HG03342 (cell line): Measurements from ENCODE around the gene ATRN.
"Not testable (repeated sequence)": the region's sequence is repeated elsewhere in the genome, so short reads cannot be mapped to it uniquely, and the experiment has no call there.

ENCODE experiments used
- ATAC-seq: cut with Tn5 transposase; IDR thresholded peaks from one replicate; pipeline ENCODE4 v1.9.1; 2021; ENCODE audit warnings: mild to moderate bottlenecking, moderate library complexity; ENCODE audit not compliant: unreplicated experiment

ATRN gene

DNA sequence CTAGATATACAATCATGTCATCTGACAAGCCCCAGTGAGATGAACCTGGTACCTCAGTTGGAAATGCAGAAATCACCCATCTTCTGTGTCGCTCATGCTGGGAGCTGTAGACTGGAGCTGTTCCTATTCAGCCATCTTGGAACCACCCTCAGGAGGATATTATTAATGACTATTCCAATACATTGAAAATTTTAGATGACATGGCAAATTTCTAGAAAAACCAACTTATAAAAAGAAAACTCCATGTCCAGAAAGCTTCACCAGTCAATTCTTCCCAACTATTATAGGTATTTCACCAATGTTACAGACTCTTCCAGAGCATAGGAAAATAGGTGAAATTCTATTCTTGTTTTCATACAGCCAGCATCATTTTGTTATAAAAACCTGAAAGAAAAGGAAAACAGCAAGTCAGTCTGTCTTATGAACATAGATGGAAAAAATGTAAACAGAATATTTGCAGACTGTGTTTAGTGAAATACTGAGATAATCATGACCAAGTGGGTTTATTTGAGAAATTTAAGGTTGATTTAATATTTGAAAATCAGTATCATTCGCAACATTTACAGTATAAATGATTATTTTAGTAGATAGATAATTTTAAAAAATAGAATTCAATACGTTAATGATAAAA, 43.3 kb downstream of the ATRN start:
- ATAC-seq: no peak

DNA sequence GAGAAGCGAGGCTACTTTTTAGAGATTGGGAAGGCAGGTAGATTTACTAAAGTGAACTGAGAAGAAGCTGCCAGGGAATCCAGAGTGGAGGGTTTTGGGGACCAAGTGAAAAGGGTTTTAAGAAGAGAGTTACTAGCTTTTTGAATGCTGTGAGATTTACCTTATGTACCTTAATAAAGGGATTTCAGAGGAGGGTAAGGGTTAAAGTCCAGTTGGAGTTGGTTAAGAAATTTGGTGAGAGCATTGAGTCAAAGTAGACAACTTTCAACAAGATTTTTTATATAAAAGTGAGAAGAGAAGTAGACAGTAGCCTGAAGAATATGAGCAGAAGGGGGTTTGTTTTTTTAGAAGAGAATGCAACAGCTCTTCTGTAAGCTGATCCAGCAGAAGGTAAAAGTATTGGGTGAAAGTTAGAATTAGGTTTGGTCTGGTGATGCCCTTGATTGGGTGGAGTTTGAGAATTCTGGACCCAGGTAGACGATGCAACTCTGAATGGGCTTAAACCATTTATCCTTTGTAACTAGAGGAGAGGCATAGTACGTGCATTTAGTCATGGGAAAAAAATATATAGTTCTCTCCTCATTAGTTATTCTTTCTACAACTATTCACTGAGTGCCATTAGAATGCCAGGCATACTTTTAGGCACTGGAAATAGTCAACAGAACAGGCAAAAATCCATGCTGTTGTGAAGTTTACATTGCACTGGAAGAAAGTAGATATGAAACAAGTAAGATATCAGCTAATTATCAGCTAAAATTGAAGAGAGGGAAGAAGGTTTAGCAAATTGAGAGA, 44.8 kb downstream of the ATRN start:
- no peak for ATAC-seq

DNA sequence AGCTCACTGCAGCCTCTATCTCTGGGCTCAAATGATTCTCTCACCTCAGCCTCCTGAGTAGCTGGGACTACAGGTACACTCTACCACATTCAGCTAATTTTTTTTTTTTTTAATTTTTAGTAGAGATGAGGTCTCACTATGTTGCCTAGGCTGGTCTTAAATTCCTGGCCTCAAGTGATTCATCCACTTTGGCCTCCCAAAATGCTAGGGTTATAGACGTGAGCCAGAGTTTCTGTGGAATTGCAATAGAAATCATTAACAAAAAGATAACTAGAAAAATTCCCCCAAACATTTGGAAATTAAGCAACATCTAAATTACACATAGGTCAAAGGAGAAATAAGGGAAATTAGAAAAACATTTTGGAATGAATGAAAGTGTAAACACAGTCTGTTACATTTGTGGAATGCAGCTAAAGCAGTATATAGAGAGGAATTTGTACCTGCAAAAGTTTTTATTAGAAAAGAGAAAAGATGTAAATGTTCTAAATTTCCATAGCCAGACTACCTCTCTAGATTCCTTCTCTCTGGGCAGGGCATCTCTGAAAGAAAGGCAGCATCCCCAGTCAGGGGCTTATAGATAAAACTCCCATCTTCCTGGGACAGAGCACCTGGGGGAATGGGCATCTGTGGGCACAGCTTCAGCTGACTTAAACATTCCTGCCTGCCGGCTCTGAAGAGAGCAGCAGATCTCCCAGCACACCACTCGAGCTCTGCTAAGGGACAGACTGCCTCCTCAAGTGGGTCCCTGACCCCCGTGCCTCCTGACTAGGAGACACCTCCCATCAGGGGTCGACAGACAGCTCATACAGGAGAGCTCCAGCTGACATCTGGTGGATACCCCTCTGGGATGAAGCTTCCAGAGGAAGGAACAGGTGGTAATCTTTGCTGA, 51.3 kb downstream of the ATRN start:
- no peak for ATAC-seq

DNA sequence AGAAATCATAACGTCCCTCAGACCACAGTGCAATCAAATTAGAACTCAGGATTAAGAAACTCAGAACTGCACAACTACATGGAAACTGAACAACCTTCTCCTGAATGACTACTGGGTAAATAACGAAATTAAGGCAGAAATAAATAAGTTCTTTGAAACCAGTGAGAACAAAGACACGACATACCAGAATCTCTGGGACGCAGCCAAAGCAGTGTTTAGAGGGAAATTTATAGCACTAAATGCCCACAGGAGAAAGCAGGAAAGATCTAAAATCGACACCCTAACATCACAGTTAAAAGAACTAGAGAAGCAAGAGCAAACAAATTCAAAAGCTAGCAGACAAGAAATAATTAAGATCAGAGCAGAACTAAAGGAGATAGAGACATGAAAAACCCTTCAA, 53.9 kb downstream of the ATRN start:
- ATAC-seq: not testable (repeated sequence)

- no peak for ATAC-seq
Measured at GRCh38 chr20:3532089-3532615, 61.3 kb downstream of the ATRN start.

- not testable (repeated sequence) for ATAC-seq
Measured at GRCh38 chr20:3537733-3538132, 66.9 kb downstream of the ATRN start.

DNA sequence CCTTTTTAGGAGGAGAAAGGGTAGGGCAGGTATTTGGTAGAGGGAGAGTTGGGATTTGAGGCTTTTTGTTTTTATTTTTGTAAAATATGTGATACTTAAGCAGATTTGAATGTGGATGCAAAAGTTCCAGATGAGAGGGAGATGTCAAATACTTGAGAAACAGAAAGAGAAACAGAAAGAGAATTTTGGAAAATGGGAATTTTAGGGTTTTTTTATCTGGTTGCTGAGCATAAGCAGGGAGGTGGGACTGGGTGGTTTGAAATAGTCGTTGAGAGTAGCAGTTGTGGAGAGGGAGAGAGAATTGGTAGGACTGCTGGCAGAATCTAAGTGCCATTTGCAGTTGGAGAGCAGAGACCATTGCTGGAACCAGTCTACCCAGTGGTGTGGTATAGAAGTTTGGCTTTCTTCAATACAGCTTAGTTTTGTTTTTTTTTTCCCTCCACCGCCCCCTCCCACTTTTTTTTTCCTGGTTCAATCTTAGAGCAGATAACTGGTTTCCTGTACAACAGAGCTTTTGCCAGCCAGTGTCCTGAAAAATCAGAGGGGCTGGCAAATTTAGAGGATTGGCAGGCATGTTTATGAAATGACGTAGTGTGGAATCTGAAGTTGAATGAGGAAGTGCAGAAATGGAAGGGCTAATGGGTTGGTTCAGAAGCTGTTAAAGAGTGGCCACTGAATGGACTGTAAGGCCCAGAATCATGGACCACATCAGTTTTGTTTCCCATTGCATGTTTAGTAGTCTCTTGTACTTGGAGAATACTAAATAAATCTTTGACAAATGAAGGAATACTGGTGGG, 68.7 kb downstream of the ATRN start:
- ATAC-seq: no peak

DNA sequence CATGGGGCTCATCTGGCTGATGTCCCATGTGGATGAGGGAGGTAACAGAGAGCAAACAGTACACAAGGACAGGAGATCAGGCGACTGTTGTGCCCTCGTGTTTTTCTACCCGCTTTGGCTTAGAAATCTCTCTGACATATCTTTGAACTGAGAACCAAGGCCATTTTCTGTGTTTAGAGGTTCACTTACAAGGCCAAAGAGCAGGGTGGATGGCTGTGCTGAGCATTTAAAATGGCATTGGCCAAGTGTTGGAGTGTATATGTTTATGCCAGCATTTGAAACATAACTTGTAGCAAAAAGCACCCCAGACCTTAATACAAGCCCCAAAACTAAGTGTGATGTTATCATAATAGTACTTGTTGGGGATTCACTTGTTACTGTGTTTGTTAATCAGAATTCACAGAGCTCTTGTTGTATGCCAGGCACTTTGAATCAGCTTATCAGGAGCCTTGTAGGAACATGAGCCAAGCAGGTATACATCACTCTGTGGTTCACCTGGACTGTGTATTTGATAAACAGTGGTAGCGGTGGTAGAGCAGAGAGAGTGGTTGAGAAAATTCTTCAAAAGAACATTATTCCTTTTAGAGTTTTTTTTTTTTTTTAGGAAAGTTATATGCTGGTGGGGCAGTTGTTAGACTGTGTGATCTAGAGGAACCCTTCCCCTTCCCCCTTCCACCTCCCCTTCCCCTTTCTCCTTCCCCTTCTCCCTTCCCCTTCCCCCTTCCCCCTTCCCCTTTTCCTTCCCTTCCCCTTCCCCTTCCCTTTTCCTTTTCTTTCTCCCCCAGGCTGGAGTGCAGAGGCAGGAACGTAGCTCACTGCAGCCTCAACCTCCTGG, 71.3 kb downstream of the ATRN start:
- ATAC-seq: no peak

GRCh38 chr20:3543901-3544507, 73.2 kb downstream of the ATRN start:
- no peak for ATAC-seq

- no peak for ATAC-seq
Measured at GRCh38 chr20:3545401-3545925, 74.6 kb downstream of the ATRN start.

DNA sequence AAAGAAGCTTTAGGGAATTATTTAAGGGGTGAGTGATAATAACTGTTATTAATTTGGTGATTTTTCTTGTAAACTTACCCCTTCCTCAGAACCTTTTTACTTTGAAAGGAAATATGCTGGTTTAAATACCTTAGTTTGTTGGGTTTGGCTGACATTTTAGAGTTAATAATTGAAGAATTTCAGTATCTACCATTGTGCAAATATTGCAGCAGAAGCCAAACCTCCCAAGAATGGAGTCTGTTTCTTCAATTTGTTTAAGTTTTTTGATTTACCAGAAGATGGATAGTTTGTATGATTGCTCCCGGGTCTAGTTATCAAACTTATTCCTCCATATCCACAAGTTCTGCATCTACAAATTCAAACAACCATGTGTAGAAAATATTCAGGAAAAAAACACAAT, 77.1 kb downstream of the ATRN start:
- no peak for ATAC-seq

DNA sequence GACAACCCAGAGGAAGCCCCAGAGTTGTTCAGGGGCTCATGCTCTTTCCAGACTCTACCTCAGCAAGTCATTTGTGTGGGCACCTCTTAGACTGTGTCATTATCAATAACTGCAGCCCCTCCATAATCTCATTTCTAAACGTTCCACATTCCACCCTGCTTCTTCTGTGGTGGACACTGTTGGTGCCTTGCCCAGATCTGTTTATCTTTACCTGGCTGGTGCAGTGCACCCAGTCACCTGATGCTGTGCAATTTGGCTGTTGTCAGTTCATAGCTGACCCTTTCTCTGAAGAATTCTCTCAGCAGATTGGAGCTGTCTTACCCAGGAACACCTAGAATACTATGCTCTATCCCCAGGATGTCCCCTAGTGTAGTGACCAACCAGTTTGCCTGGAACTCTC, 80.0 kb downstream of the ATRN start:
- ATAC-seq: no peak

DNA sequence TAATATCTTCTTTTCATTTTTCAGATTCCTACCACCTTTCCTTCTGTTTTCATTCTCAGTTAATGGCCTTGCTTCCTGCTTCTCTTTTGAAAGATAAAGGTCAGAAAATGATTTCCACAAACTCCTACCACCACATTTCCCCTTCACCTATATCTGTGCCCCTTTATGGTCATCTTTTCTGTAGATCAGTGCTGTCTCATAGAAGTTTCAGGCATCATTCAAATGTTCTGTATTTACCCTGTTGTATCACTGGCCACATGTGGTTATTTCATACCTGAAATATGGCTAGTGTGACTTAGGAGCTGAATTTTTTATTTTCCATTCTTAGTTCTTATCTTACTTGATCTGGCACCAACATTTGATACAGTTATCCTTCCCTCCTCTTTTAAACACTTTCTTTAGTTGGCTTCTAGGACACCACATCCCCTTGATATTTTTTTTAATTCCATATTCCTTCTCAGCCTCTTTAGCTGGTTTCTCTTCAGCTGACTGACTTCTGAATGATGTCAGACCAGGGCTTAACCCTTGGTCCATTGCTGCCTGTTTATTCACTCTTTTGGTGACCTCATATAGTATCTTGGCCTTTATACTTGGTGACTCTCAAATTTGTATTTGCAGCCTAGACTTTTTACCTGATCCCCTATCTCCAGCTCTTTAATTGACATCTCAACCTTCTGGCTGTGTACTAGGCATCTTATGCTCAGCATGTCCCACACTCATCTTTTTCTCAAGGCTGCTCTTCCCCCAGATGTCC, 81.0 kb downstream of the ATRN start:
- no peak for ATAC-seq

- no peak for ATAC-seq
Measured at GRCh38 chr20:3553663-3554062, 82.8 kb downstream of the ATRN start.

DNA sequence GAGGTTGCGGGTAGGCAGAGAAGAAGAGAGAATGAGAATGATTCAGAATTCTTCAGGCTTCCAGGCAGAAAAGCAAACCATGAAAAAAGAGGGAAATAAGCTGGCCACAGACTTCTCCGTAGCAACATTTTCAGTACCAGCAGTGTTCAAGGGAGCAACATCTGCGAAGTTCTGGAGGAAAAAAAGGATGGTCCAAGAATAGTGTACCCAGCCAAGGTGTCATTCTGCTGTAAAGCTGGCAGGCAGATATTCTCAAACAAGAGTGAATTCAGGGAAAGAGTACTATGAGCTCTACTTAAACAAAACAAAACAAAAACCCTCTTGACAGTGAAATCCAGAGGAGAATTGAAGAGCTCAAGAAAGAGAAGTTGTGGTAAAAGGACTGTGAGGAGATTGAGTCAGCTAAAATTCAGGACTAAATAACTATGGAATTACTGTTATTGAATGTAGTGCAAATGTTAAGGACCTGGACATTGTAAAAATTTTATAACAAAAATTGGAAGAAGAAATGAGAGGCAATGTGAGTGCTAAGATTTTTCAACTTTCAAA, 86.5 kb downstream of the ATRN start:
- no peak for ATAC-seq

GRCh38 chr20:3559231-3559630, 88.4 kb downstream of the ATRN start:
- no peak for ATAC-seq

- ATAC-seq: no peak
Measured at GRCh38 chr20:3559637-3560036, 88.8 kb downstream of the ATRN start.

- no peak for ATAC-seq
Measured at GRCh38 chr20:3560162-3560561, 89.3 kb downstream of the ATRN start.
